Measurements from ENCODE around the gene TCIRG1.

- TF ChIP-seq CTCF (IDR thresholded peaks at IDR 0.05; ENCODE audit: low read length), result no peak; the same call in 1 of the 2 replicates
- no peak for TF ChIP-seq EZH2 (optimal IDR thresholded peaks at IDR 0.05; ENCODE audit: low read depth, low read length)
Observed at GRCh38 chr11:68025047-68025446, 13.8 kb upstream of the TCIRG1 start.
